Measurements from ENCODE around the gene KIF26A. TPM values are rescaled to one million over a fixed set of nuclear protein-coding genes. Genes with fewer than 3 reads are reported as not detected.

Gene KIF26A
- total RNA-seq, 2 donors from 2014 or later: 1.1 to 1.6 TPM

DNA sequence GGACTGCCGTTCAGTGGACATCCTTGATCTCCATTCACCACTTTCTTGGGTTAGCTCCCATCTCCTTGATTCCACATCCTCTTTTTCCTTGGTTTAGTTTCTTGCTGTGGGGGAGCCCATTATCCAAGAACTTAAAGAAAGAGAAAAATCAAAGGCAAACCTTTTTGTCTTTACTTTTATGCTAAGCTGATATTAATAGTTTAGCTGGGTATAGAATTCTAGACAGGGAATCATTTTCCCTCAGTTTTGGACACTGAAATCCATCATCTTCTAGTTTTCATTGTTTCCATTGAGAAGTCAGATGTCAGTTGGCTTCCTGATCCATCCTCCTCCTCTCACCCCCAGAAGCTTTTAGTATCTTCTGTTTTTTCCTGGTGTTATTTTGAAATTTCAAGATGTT is 8.8 kb upstream of the KIF26A start:
- H3K9me3 Mint-ChIP-seq: peaks cover 22% of the 10 kb centered on the region
- no peak for ATAC-seq (replicated peaks)
- no peak overlapping the region for H3K27ac Mint-ChIP-seq
- no peaks in the 10 kb centered on the region for H3K4me1 Mint-ChIP-seq
- H3K4me3 Mint-ChIP-seq: no peak overlapping the region
- H3K36me3 Mint-ChIP-seq (ENCODE audit: low read depth): no peaks in the 10 kb centered on the region
- peaks cover 38% of the 10 kb centered on the region for H3K27me3 Mint-ChIP-seq

DNA sequence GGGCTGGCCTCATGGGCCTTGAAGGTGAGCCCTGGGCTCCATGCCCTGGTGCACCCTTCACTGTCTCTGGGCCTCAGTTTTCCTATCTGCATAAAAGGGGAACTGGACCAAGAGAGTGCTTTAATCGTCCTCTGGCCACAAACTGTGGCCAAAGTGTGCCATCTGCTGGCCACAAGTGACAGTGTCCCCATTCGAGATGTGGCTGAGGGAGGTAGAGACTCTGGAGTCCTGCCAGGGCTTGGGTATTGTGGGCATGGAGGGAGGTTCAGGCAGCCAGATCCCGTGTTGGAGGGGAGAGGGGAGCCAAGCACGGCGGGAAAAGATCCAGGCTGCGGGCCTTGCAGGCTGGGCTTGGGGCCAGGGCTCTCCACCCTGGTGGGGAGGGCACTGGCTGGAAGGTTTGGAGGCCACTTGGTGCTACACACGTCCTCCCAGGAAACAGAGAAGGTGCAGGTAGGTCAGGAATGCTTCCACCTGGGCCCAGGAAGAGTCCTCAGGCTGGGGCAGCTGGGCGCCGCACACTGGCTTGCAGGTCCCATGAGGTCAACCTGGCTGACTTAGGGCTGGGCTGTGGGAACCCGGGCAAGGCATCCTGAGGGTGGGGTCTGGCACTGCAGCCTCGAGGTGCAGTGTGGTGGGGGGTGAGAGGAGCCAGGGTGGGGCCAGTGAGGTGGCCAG is 7.3 kb upstream of the KIF26A start:
- Mint-ChIP-seq H3K27me3 (peaks cover 46% of the 10 kb centered on the region), H3K27ac (no peak overlapping the region), H3K36me3 (ENCODE audit: low read depth) (no peaks in the 10 kb centered on the region), H3K4me1 (no peaks in the 10 kb centered on the region), H3K9me3 (peaks cover 18% of the 10 kb centered on the region), H3K4me3 (no peak overlapping the region)
- ATAC-seq (replicated peaks): peak; percentile 31

DNA sequence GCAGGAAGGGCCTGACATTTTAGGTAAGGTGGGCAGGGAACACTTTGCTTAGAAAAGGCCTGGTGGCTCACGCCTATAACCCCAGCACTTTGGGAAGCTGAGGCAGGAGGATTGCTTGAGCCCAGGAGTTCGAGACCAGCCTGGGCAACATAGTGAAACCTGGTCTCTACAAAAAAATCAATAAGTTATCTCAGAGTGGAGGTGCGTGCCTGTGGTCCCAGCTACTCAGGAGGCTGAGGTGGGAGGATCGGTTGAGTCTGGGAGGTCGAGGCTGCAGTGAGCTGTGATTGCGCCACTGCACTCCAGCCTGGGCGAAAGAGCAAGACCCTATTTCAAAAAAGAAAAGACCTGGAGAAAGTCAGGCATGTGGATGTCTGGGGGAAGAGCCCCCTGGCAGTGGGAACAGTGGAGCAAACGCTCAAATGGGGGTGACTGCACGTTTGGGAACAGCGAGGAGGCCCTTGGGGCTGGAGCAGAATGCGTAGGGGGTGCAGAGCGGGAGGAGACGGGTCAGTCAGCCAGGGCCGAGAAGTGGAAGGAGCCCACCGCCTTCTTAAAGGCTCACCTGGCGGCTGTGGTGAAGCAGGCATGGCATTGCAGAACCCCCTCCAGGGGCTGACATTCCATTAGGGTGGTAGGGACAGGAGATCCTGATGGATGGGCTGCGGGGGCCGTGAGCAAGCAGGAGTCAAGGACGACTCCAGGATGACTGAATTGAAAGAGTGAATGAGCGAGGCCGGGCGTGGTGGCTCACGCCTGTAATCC is 6.2 kb upstream of the KIF26A start:
- Mint-ChIP-seq H3K27ac (no peak overlapping the region), H3K9me3 (peaks cover 10% of the 10 kb centered on the region), H3K4me3 (no peak overlapping the region), H3K4me1 (no peaks in the 10 kb centered on the region), H3K27me3 (peaks cover 42% of the 10 kb centered on the region), H3K36me3 (ENCODE audit: low read depth) (peaks cover 5% of the 10 kb centered on the region)
- ATAC-seq (replicated peaks): no peak

DNA sequence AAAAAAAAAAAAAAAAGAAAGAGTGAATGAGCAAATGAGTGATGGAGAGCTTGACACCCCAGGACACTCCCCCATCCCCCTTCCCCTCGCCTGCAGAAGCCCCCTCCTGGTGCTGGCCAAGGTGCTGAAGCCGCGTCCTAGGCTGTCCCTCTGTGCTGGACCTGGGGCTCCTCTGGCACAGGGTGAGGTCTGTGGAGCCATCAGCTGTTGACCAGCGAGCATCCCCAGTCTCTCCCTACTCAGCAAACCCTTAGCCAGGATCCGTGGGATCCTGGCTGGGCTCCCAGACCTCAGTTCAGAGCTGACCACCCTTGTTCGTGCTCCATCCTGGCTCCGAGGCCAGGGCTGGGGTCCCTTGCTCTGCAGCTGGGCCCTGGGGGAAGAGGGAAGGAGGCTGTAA is 5.4 kb upstream of the KIF26A start:
- no peaks in the 10 kb centered on the region for H3K4me1 Mint-ChIP-seq
- no peak for ATAC-seq (replicated peaks)
- no peak overlapping the region for H3K4me3 Mint-ChIP-seq
- peaks cover 10% of the 10 kb centered on the region for H3K9me3 Mint-ChIP-seq
- H3K27me3 Mint-ChIP-seq: peaks cover 41% of the 10 kb centered on the region
- H3K27ac Mint-ChIP-seq: no peak overlapping the region
- H3K36me3 Mint-ChIP-seq (ENCODE audit: low read depth): peaks cover 6% of the 10 kb centered on the region

DNA sequence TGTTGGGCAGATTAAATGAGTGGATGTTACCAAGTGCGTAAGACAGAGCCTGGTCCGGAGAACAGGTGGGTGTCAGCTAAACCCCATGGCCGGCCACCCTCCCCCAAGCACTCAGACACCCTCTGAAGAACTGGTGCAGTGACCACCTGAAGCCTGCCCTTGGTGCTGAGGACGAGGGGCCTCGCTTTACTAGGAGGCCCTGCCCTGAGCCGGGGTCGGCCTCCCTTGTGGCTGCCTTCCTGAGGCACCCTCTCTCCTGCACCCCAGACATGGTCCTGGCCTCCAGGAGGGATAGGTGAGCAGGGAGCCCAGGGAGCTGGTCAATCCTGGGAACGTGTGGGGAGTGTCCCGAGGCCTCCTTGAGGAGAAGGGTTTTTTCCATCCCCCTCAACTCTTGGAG is 4.9 kb upstream of the KIF26A start:
- H3K27me3 Mint-ChIP-seq: peaks cover 39% of the 10 kb centered on the region
- H3K4me3 Mint-ChIP-seq: no peak overlapping the region

DNA sequence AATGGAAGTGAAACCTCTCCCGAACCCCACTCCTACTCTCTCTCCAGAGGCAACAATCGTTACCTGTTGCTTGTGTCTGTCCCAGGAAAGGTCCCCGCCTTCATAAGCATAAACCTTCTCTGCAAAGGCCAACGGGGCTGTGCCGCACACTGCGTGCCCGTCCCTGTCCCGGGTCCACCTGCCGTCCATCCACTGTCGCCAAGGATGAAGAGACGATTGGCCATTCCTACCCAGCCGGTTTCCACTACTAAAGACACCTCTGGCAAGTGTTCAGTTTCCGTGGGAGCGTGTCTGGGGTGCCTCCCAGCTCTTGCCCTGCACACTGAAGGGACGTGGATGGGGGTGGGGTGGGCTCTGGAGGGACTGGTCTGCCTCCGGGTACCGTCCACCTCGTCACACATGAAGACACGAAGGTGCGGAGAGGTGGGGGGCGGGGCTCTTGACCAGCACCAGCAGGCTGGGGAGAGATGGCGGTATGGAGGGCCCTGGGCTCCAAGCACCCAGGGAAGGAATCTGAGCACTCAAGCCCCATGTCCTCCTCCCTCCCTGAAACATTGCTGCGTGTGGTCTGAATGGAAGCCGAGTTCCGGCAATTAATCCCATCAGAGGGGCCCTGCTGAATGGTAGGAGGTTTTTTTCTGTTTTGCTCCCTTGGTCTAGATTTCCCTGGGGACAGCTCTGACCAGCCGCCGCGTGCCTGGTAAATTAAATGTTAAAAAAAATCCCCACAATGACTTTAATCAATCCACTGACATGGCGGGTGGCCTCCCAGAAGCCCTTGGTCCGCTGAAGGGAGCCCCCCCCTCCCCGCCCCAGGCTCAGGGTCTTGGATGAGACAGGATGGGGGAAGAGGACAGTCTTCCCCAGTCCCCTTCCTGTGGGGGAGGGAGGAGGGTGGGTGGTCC is 4.1 kb upstream of the KIF26A start:
- Mint-ChIP-seq H3K4me1 (no peaks in the 10 kb centered on the region), H3K9me3 (peaks cover 7% of the 10 kb centered on the region), H3K27me3 (peaks cover 35% of the 10 kb centered on the region), H3K36me3 (ENCODE audit: low read depth) (peaks cover 6% of the 10 kb centered on the region), H3K4me3 (no peak overlapping the region), H3K27ac (no peak overlapping the region)
- no peak for ATAC-seq (replicated peaks)

More for the DNA sequence above, 4.9 kb upstream of the KIF26A start:
- H3K36me3 Mint-ChIP-seq (ENCODE audit: low read depth): peaks cover 6% of the 10 kb centered on the region
- no peaks in the 10 kb centered on the region for H3K4me1 Mint-ChIP-seq
- H3K9me3 Mint-ChIP-seq: peaks cover 10% of the 10 kb centered on the region
- no peak for ATAC-seq (replicated peaks)
- no peak overlapping the region for H3K27ac Mint-ChIP-seq

DNA sequence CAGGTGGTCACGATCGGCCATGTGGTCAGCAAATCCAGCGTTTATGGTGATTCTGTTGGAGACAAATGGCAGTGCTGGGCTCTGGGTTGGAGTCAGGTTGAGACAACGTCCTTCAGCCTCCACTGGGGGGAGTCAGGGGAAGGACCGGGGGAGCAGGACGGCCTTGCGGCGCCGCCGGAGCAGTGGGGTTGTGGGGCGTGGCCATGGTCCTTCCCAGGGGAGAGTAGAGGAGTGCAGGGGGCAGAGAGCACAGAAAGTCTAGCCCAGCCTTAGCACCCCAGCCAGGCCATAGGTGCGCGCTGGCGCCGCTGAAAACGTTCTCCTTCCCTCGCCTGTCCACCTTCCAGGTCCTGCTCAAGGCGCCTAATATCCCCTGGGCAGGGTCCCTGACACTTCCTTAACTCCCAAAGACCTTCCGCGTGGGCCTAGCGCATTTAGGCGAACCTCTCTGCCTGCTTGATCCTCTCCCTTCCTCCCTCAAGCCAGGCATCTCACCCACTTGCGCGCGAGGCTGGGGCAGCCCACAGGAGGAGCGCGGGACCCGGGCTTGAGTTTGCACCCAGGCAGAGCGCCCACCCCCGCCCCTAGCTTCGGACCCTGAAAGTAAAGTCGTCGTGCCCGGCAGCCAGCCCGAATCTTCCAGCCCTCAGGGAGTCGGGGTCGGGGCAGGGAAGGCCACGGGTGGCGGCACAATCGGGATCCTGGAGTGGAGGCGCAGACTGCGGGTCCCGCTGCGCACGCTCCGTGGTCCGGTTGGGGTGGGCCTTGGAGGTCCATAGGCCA is 3.1 kb upstream of the KIF26A start:
- H3K36me3 Mint-ChIP-seq (ENCODE audit: low read depth): peaks cover 6% of the 10 kb centered on the region
- ATAC-seq (replicated peaks): no peak
- peaks cover 28% of the 10 kb centered on the region for H3K27me3 Mint-ChIP-seq
- H3K9me3 Mint-ChIP-seq: no peaks in the 10 kb centered on the region
- H3K4me3 Mint-ChIP-seq: peak overlapping the region; percentile 3
- no peak overlapping the region for H3K27ac Mint-ChIP-seq
- H3K4me1 Mint-ChIP-seq: no peaks in the 10 kb centered on the region

DNA sequence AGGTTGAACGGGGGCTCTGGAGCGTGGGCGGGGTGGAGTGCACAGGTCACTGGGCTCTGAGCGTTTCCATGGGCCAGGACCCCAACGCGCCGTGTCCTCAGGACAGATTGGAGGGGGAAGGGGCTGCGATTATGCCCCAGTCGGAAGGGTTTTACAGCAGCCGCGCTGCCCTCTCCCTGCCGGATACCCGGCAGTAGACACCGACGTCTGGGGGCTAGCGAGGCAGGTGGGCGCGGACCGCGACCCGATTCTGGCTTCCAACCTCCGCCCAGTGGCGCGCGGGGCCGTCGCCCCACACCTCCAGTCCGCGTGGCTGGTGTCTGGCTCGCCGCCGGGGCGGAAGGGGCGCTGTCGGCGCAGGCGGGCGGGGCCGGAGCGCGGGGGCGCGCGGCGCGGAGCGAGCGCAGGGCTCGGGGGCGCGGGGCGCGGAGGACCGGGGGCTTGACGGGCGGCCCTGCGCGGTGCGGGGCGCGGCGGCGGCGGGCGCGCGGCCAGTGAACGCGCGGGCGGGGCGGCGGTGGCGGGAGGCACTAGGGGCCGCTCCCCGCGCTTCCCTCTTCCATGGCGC is 2.4 kb upstream of the KIF26A start:
- no peak overlapping the region for H3K27ac Mint-ChIP-seq
- peaks cover 6% of the 10 kb centered on the region for H3K36me3 Mint-ChIP-seq (ENCODE audit: low read depth)

DNA sequence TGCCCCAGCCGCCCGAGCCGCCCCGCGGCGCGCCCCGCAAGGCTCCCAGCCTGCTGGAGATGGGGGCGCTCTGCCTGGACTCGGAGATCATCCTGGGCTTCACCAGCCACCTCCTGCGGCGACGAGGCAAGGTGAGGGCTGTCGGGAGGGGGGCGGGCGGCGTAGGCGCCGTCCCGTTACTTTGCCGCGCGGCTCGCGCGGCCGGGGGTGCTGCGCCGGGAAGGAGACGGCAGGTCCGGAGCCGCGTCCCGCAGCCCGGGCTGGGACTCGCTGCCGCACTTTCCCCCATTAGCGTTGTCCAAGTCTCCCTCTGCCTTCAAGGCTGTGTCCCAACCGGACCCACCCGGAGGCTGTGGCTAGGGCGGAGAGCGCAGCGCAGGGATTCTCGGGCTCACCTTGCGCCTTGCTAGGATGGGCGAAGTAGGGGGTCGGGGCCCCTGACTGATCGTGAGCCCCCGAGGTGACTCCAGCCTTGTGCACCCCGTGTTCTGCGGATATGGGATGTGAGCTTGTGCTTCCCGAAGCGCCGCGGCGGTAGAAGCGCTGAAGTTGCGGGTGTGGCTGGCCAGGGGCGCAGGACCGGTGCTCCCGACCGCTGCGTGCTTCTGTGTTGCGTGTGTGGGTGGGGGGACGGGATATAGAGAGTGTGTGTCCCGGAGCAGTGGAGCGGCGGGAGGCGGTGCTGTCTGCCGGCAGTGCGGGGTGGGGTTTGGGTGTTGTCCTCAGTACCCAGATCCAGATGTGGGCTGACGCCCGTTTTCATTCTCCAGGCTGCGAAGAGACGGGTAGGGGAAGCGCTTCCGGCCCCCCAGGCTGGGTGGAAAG is 1.7 kb upstream of the KIF26A start:
- peak overlapping the region; percentile 65 for H3K4me3 Mint-ChIP-seq

More for the DNA sequence above, 2.4 kb upstream of the KIF26A start:
- Mint-ChIP-seq H3K9me3 (no peaks in the 10 kb centered on the region), H3K4me3 (peak overlapping the region; percentile 3), H3K27me3 (peaks cover 26% of the 10 kb centered on the region), H3K4me1 (no peaks in the 10 kb centered on the region)
- no peak for ATAC-seq (replicated peaks)

DNA sequence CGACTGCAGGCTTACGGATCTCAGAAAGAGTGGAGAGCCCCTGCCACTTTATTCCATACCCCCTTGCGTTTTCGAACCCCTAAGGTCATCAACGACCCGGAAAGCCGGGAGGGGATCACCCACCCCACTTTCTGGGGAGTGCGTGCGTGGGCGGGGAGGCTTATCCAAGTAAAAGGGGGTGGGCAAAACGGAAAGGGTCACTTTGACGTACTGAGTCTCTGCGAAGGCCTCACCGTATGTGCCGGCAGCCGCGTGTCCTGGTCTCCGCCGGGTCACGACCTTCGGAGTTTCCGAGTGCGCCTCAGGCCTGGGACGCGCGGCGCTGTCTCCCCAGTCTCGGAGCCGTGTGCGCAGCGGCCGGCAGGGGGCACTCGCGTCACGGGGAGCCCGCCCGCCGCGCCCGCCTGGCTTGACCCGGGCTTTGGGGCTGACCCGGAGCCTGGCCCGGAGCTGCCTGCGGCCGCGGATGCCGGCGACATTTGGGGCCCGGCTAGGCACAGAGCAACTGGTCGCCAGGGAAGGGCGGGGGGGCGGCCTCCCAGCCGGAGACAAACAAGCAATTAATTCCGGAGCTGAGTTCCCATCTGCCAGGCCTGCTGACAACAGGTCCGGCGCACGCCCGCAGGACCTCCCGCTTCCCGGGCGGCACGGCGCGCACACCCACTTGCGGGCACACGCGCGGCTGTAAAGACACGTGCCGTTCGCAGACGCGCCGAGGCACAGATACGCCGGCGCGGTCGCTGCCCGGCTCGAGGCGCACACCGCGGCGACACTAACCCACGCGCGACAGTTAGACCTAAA is 890 bp upstream of the KIF26A start:
- H3K9me3 Mint-ChIP-seq: no peaks in the 10 kb centered on the region
- H3K4me1 Mint-ChIP-seq: no peaks in the 10 kb centered on the region
- no peak overlapping the region for H3K27ac Mint-ChIP-seq
- peak overlapping the region; percentile 65 for H3K4me3 Mint-ChIP-seq
- ATAC-seq (replicated peaks): peak; percentile 81
- peaks cover 17% of the 10 kb centered on the region for H3K27me3 Mint-ChIP-seq
- peaks cover 6% of the 10 kb centered on the region for H3K36me3 Mint-ChIP-seq (ENCODE audit: low read depth)

More for the DNA sequence above, 1.7 kb upstream of the KIF26A start:
- H3K9me3 Mint-ChIP-seq: no peaks in the 10 kb centered on the region
- ATAC-seq (replicated peaks): no peak
- H3K36me3 Mint-ChIP-seq (ENCODE audit: low read depth): peaks cover 6% of the 10 kb centered on the region
- H3K4me1 Mint-ChIP-seq: no peaks in the 10 kb centered on the region
- no peak overlapping the region for H3K27ac Mint-ChIP-seq
- peaks cover 24% of the 10 kb centered on the region for H3K27me3 Mint-ChIP-seq

DNA sequence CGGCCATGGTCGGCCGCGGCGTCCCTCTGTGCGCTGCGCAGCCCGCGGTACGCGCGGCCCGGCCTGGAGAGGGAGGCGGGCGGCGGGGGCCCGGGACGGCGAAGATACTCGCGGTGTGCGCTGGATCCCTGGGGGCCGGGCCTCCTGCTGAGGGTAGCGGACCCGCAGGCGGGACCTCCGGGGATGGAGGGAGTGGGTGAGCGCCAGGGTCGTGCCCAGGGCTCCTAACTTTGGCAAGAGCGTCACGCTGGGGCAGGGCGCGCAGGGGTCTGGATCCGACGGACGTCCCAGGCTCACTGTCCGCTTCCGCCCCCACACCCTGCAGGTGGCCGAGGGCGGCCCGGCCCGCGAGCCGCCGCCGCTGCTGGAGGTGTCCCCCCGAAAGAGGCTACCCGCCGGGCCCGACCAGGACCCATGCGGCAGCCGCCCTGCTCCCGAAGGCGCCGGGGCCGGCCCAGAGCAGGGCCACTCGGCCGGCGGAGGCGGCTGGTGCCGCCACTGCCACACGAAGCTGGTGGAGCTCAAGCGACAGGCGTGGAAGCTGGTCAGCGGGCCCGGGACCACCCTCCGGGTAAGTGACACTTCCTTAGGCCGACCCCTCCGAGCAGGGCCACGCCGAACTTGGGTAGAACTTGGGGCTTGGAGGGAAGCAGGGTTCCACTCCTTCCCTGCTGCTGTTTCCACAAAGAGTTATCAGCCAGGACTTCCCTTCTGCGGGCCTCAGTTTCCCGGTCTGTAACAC is 502 bp downstream of the KIF26A start:
- Mint-ChIP-seq H3K9me3 (no peaks in the 10 kb centered on the region), H3K27me3 (peaks cover 16% of the 10 kb centered on the region), H3K36me3 (ENCODE audit: low read depth) (peaks cover 6% of the 10 kb centered on the region), H3K27ac (no peak overlapping the region), H3K4me3 (peak overlapping the region; percentile 19), H3K4me1 (no peaks in the 10 kb centered on the region)
- ATAC-seq (replicated peaks): peak; percentile 13

All from activated T-helper 17 cell treated with anti-CD3 and anti-CD28 coated beads, Interleukin-2, amount 50 U/mL, for 72 hours (primary cell).